GM19043 (cell line): ENCODE results near the gene SLX4.

Experiments
- ATAC-seq: cut with Tn5 transposase; IDR thresholded peaks from one replicate; pipeline ENCODE4 v1.9.1; 2021; ENCODE audit warnings: low read depth; ENCODE audit not compliant: unreplicated experiment

The SLX4 gene

GRCh38 chr16:3561626-3562025 is 49.8 kb downstream of the SLX4 start:
- ATAC-seq = no peak

- no peak for ATAC-seq
These were observed 57.0 kb downstream of the SLX4 start for GRCh38 chr16:3554351-3554928.

DNA sequence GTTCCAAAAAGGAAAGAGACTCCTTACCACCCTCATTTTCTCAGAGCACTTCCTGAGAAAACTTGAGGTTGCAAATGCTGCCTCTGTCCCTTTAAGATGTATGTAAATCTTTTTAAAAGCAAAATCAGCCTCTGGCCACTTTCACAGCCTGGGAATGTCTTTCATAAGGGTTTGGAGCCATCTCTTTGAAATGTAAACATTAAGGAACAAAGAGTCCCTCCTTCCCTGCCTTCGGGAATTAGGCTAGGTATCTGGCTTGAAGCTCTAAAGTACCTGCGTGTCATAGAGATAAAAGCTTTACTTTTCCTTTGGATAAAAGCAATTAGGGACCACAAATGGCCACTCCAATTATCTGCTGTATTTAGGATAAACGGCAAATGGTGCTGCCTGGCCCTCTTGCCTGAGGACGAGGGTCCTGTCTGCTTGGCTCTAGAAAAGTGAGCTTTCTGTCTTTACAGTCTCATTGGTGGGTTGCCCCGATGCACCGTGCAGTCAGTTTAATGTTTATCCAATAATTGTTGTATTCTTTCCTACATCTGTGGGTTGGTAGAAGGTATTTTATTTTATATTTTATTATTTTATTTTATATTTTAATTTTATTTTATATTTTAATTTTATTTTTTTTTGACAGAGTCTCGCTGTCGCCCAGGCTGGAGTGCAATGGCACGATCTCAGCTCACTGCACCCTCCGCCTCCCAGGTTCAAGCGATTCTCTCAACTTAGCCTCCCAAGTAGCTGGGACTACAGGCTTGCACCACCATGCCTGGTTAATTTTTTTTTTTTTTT is 58.1 kb downstream of the SLX4 start:
- ATAC-seq = no peak

GRCh38 chr16:3550851-3551847 is 60.3 kb downstream of the SLX4 start:
- ATAC-seq = no peak

GRCh38 chr16:3549906-3550305 is 61.5 kb downstream of the SLX4 start:
- ATAC-seq = no peak

GRCh38 chr16:3548859-3549258 is 62.5 kb downstream of the SLX4 start:
- no peak for ATAC-seq

GRCh38 chr16:3548445-3548844 is 63.0 kb downstream of the SLX4 start:
- ATAC-seq = no peak

GRCh38 chr16:3546986-3547682 is 64.3 kb downstream of the SLX4 start:
- no peak for ATAC-seq

- ATAC-seq = no peak
These were observed 68.6 kb downstream of the SLX4 start for GRCh38 chr16:3542601-3543373.

DNA sequence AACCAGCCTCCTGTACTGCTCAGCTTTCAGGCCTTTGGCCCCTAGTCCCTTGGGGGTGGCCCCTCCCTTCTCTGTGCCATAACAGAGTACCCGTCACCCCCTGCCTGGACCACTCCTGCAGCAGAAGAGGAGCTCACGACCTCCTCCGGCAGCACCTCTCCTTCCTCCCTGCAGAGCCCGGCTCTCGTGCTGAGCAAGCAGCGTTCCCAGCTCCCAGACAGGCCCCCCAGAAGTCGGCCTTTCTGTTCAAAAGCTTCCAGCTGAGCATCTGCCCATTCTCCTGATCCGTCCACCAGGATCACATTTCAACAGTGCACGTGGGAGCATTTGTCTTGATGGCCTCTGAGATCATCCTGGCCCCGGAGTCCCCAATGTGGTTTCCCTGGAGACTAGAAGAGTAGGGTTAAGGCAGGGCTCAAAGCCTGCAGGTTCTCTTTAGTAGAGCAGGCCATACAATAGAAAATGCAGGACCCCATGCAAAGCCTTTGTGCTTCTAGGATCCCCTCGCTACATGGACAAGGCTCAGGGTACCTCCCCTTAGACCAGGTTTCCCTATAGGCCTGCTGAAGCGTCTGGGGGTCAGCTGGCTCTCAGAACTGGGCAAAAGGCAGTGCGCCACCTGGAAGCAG is 69.8 kb downstream of the SLX4 start:
- ATAC-seq = no peak

DNA sequence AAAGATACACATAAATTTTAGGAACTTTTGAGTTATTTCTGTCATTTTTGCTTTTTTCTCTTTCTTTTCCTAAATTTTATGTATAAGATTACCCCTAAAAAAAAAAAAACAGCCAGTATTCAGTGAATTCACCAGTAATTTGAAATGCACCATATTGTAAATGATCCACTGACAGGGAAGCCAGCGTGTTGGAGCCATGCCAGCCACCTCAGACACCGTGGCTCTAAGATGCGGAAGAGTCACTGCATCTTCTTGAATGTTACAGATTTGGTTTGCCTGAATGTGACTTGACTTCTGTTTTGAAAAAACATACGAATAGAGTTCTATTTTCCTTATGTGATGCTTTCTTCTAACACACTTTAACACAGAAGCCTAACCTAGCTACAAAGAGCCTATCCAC is 73.2 kb downstream of the SLX4 start:
- ATAC-seq = no peak

- ATAC-seq = no peak
These were observed 74.6 kb downstream of the SLX4 start for GRCh38 chr16:3536851-3537250.

DNA sequence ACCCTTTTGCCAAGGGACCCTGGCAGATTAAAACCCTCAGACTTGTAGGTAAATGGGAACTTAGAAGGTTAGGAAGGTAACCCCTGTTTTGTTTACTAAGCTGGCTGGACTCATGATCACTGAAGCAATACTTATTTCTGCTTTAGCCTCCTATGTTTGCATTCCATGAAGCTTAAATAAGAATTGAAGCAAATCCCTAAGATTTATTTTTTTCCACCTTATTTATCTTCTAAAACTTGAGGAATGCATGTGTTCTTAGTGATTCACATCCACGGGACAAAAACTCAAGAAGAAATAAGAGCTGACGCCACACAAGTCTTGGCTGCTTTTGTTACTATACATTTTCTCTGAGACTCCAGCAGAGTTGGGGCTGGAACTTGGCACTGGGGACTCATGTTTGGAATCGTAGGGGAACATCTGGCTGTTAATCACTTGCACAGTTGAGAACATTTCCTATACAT is 75.1 kb downstream of the SLX4 start:
- no peak for ATAC-seq

DNA sequence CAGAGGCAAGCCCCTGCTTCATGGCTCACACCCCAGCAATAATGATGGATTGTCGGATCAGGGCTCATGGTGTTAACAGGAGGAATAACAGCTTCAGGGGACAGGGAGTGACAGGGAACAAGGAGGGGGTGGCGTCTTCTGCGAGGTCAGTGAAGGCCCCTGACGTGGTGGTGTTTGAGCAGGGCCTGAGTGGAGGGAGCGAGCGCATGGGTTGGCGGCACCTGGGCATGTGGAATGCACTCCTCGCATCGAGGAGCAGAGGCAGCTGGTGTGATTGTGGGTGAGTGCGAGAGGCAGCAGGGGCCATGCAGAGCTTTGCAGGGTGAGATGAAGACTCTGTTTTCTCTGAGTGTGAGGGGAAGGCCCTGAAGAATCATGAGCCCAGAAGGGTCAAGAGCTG is 77.3 kb downstream of the SLX4 start:
- no peak for ATAC-seq

DNA sequence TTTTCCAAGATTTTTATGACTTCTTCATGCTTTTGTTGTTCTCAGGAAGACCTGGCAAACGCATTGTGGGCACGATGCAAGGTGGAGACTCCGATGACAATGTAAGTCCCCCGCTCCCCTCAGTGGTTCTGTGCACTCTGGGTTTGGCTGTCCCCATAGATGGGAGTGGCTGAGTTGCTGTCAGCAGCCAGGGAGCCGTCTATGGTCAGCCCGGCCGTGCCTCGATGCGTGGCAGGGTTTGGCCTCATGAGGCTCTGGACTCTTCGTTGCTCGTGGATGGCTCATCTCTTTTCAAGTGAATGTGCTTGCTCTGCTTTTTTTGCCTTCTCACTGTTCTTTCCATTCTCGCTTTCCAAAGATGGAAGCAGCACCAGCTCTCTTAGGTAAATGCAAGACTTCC is 78.7 kb downstream of the SLX4 start:
- no peak for ATAC-seq
